Measurements from ENCODE around the gene CD300LG.
"Not testable (repeated sequence)": the region's sequence is repeated elsewhere in the genome, so short reads cannot be mapped to it uniquely, and the experiment has no call there.

CD300LG gene

DNA sequence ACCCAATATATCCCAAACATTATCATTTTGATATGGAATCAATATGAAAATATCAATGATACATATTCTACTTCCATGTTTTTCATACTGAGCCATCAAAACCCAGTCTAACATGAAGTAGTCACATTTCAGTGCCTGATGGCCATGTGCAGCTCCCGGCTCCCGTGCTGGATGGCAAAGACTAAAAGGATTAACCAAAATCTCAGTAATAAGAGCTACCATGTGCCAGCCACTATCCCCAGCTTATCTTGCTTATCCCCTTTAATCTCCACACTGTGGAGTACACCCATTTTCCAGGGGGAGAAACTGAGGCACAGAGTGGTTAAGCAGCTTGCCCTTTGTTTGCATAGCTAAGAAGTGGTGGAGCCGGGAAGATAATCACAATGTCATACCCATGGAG is 9.2 kb downstream of the CD300LG start:
- no peak for DNase-seq

DNA sequence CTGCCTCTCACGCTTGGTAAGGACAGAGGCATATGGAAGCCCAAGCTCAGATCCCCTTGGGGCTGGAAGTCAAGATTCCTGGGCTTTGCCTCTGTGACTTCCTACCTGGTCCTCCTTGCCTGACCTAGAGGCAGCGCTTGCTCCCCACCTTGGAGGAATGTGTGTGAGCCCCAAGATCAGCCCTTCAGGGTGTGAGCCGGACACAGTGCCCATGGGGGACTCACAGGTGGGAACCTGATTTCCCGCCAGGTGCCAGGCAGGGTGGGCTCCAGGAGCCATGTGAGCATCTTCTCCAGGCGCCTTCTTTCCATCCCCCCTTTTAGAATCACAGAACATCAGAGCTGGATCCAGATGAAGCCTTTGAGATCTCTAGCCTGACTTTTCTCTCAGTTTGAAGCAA is 10.2 kb downstream of the CD300LG start:
- no peak for DNase-seq

DNA sequence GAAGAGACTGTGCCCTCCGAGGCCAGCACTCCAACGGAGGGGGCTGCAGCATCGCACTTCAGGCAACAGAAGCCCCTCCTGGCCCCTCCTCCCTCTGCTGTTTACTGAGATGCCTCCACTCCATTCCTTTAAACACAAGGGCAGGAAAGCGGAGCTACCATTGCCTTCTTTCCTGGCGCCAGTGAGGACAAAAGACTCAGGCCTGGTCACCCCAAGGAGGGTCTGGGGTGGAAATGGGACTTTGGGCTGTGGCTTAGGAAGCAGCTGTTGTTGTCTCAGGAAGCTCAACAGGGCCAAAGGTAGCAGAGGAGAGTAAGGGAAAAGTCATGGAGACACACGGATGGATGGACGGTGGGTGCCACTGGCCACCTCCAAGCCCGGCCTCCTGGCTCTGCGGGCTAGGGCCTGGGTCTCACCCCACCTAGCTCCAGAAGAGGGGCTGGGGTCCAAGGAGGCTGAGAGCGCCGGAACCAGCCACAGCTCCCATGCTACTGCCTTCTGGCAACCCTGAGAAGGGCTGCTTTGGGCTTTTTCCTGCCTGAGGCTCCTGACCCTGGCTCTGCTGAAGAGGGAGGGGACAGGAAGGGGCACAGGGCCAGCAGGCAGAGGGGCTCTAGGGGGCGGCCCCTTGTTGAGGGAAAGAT is 11.1 kb downstream of the CD300LG start:
- no peak for DNase-seq

DNA sequence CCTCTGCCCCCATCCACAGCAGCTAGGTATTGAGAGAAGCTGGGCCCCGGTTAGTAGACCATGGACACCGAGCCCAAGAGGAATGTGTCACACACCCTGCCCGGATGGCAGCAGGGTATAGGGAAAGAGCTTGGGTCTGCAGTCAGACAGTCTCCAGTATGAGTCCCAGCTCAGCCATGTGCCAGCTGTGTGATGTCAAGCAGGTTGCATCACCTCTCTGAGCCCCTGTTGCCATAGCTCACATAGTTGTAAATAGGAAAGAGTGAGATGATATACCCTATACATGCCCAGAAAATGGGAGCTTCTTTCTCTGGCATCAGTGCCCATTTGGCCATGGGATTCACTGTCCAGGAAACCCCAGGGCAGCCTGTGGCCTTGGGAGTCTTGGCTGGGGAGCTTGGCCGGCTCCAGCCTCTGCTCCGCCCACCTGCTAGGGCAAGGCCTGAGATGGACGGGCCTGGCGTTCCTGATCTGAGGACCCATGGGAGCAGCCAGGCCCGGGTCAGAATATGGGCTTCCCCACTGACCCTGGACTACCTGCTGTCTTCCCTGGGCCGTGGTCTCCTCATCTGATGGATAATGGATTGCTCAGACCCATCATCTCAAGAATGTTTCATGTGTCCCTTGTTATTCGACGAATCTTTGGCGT is 13.2 kb downstream of the CD300LG start:
- no peak for DNase-seq

DNA sequence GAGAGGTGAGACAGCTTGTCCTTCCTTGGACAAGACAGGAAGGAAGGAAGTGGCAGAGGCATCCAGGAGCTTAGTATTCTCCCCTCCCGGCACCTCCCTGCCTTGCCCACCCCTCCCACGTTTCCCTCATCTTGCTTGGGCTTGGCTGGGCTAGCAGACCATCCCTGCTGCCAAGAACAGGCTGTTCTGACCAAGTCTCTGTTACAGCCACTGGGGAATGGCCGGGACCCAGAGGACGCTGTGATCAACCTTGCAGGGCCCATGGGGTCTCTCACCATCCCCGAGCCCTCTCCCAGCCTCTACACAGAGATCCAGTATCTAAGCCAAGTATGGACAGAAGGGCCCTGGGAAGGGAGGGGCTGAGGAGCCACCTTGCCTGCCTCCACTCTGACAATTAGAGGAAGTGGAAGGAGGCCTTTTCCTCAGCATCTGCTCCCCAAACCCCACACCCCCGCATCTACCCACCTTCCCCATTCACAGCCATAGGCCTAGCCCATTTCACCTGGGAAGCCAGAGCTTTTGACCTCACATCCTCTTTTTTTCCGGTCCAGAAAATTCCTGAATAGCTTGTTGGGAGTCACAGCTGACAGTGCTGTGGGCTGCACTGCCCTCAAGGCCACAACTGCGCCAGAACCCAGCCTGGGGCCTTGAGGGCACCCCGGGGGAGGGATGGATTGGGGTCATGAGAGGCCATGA is 14.1 kb downstream of the CD300LG start:
- no peak for DNase-seq

DNA sequence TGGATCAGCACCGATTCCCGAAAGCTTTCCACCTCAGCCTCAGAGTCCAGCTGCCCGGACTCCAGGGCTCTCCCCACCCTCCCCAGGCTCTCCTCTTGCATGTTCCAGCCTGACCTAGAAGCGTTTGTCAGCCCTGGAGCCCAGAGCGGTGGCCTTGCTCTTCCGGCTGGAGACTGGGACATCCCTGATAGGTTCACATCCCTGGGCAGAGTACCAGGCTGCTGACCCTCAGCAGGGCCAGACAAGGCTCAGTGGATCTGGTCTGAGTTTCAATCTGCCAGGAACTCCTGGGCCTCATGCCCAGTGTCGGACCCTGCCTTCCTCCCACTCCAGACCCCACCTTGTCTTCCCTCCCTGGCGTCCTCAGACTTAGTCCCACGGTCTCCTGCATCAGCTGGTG is 15.0 kb downstream of the CD300LG start:
- no peak for DNase-seq

DNA sequence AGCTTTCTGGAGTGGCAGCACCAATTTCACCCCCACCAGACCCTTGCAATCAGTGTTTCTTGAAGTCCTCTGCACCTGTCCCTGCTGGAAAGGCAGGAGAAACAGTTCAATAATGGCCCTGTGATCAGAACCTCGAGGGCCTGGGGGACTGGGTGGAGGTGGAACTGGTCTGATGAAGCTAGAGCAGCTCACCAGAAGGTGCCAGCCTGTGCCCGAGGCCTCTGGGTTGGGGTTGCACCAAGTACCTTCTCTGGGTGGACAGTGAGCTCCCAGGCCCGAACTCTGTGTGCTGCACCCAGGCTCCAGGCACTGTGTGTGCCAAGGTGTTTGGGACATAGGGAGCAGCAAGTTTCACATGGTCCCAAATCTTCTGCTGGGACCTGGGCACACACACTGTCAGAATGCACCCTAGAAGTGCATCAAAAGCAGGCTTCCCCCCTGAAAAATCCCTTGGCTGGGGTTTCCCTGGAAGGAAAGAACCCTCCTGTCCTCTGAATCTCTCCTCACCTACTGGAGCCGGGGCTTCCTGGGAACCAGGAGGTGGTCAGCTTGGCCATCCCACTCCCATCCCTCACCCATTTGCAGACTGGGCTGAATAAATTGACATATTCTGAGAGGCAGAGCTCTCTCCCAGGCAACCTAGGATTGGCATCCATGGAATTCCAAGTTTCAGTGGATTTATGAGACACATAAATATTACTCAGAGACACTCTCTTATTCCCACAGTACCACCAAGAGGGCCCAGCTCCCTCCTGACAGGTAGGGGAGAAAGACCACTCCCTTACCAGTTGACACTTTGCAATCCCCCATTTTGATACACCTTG is 17.4 kb downstream of the CD300LG start:
- DNase-seq = no peak

DNA sequence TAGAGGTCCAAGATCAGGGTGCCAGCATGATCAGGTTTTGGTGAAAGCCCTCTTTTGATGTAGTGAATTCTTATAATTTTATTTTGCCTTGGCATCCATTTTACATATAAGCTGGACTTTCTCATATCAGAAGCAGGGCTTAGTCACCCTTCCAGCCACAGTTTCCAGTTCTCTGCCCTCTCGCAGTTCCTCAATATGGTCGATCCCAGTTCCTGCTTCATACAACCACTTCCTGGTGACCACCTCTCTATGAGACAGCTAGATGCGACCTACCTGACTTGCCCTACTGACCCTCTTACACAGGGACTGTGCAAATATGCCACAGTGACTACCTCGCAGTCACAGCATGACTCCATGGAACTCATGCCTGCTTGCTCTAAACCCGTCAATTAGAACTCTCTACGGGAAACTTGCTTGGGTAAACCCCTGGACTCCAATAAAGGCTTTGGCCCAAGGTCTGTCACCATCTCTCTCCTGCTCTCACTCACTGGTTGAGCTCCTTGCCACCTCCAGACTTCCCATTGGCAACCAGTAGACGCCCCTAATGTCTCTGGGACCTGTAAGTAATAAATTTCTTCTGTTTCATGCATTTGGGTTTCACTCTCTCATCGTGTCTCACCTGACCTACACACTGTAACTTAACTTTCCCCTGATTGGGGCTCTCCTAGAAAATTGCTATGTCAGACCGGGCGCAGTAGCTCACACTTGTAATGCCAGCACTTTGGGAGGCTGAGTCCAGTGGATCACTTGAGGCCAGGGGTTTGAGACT is 21.4 kb downstream of the CD300LG start:
- DNase-seq = no peak

DNA sequence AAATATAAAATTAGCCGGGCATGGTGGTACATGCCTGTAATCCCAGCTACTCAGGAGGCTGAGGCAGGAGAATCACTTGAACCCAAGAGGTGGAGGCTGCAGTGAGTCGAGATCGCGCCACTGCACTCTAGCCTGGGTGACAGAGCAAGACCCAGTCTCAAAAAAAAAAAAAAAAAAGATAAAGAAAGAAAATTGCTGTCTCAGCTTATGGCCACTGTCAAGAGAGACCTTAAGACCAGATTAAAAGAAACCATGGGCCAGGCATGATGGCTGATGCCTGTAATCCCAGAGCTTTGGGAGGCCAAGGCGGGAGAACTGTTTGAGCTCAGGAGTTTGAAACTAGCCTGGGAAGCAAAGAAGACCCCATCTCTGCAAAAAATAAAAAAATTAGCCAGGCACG is 22.1 kb downstream of the CD300LG start:
- not testable (repeated sequence) for DNase-seq

DNA sequence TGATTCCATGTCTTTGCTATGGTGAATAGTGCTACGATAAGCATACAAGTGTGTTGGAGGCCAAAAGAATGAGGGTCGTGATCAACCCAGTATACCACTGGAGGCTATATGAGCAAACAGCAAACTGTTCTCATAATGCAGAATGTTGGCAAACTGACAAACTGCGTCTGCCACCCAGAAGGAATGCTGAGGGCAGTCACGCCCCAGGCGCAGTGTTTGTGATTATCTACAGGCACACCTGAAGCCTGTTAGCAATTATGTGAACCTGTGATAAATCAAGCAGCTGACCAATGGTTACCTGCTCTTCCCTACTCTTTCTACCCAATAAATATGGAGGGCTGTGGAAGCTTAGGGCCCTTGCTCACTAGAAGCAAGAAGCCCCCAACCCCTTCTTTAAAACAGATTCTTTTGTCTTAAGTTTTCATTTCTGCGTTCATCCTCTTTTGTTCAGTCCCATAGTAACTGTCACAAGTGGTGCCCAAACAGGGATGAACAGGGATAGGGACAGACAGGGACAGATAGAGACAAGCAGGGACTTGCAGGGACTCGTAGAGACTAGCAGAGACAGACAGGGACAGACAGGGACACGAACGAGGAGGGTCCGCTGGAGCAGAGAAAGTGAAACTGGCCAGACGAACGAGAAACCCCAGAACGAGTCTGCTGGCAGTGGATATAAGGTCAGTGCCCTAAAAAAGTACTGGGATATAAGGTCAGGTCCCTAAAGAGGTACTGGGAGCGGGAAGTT is 25.1 kb downstream of the CD300LG start:
- DNase-seq = no peak

DNA sequence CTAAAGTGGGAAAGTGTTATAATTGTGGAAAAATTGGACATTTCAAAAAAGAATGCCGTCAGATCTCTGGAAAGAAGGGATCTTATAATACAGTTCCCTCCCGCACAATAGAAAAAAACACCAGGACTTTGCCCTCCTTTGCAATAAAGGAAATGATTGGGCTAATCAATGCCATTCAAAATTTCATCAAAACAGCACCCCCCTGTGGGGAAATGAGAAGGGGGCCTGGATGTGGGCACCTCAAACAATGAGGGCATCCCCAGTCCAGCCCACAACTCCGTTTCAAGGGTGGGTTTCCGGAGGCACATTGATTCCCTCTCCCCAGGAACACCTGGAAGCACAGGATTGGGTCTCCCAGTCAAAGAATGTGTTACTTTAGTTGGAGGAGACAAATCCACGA is 26.1 kb downstream of the CD300LG start:
- no peak for DNase-seq

DNA sequence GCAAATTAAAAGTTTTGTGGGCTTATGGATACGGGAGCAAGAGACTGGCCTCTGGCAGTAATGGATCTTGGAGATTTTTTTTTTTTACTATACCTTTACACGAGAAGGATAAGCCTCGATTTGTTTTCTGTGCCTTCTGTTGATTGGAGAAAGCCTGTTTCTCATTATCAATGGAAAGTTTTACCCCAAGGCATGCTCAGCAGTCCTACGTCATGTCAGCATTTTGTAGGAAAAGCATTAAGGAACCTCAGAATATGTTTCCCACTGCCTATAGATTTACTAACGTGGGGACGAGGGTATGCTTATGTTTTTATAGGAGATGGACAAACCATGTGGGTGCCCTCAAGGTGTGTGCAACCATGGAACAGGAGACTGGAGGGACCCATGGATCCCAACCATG is 26.8 kb downstream of the CD300LG start:
- DNase-seq = no peak

DNA sequence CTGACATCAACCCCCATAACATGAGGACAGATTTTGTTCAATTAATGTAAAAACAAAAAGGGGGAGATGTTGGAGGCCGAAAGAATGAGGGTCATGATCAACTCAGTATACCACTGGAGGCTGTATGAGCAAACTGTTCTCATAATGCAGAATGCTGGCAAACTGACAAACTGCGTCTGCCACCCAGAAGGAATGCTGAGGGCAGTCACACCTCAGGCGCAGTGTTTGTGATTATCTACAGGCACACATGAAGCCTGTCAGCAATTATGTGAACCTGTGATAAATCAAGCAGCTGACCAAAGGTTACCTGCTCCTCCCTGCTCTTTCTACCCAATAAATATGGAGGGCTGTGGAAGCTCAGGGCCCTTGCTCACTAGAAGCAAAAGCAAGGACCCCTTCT is 27.3 kb downstream of the CD300LG start:
- DNase-seq = no peak

DNA sequence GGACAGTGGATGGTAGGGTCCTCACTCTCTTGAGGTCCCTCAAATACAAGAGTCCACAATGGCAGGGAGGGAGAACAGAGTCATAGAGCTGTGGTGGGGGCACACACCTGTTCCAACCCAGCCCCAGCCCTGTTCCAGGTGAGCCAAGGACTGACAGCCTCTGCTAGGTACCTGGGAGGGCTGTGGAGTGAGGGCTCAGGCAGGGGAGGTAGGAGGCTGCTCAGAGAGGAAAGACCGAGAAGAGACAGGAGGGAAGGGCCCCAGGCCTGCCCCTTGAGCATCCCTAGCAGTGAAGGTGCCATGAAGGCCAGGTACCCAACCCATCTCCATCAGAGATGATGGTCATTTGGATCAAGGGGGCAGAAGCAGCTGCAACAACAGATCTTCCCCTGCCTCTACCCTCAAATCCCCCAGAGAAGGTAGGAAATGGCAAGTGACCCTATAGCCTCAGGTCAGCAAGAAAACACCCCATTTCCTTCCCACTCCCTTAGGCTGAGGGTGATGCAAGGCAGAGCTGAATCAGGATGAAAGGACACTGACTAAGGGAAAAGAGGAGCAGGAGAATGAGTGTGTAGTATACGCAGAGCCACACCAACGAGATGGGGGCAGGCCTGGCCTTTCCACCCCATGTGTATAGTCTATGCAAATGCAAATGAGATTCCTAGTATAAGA is 28.6 kb downstream of the CD300LG start:
- no peak for DNase-seq

DNA sequence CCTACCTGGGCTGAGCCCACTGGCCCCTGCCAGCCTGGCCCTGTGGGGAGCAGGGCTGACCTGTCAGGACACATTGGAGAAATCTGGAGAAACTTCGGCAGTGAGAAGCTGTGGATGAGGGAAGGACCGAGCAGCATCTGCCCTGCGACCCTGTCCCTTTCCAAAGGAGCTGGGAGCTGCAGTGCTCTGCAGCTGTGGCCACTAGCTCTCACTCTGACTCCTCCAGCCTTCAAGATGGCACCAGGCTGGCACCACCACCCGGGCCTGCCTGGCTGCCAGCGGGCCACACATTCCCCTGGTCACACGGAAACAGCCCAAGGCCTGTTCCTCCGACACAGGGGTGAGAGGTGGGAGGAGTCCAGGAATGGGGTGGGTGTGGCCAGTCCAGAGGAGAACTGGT is 30.1 kb downstream of the CD300LG start:
- DNase-seq = no peak

DNA sequence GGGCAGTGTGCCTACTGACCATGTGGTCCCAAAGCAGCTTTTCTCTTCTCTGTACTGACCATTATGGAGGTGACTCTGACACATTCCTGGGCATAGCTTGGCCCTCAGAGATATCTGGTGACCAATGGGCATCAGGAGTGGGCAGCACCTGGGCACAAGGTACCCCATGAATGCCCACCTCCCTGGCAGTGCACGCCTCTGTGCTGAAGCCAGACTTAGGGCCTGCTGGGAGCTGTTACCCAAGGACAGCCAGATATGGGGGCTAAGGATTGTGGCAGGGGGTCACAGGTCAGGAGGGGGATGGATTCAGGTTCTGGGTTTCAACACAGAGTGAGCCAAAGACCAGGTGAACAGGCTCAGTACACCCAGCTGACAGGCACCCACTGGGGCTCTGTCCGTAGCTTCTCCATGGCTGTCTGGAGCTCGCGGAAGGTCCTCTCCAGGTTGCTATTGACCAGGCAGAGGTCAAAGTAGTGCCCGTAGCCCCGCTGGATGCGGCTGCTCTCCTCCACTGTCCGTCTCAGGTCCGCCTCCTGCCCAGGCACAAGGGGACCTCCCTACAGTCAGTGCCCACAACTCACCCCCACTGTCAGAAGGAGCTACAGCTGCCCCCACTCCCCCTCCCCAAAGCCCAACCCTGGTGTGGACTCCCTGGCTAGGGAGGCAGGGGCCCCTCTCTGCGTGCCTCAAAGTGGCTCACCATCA is 30.6 kb downstream of the CD300LG start:
- DNase-seq = no peak

DNA sequence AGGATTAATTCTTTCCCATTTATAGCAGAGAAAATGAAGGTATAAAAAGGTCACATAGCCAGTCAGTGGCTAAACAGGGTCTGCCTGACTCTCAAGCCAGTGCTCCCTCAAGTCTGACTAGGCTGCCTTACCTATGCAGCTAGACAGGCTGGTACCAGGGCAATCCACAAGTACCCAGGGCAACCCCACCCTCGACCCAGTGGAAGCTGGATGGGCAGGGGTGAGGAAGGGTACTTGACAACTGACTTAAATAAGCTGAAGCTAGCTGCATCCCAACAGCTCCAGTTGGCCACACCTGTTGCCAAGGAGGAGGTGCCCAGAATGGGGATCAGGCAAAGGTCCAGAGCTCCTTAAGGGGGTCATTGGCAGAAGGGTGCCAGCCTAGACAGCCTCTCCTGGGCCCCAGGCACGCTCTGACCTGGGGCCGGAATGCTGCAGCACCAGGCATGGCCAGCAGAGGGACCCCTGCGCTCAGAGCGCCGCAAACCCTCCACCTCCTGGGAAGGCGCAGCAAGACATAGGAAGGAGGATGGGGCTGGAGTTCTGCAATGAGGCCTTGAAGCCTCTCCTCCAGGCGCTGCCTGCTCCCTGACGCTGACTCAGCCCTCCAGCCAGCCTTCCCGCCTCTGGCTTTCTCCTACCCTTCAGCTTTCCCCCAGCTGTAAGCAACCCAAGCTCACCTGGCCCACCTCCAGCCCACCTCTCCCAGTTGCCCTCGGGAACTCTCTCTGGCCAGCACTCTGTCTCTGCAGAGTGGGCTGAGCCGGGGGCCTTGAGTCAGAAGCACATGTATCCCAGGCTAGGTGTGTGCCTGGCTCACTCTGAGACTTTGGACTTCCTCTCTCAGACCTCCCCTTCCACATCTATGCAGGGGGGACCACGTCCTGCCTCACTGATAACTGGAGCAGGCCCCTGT is 31.5 kb downstream of the CD300LG start:
- DNase-seq = no peak

DNA sequence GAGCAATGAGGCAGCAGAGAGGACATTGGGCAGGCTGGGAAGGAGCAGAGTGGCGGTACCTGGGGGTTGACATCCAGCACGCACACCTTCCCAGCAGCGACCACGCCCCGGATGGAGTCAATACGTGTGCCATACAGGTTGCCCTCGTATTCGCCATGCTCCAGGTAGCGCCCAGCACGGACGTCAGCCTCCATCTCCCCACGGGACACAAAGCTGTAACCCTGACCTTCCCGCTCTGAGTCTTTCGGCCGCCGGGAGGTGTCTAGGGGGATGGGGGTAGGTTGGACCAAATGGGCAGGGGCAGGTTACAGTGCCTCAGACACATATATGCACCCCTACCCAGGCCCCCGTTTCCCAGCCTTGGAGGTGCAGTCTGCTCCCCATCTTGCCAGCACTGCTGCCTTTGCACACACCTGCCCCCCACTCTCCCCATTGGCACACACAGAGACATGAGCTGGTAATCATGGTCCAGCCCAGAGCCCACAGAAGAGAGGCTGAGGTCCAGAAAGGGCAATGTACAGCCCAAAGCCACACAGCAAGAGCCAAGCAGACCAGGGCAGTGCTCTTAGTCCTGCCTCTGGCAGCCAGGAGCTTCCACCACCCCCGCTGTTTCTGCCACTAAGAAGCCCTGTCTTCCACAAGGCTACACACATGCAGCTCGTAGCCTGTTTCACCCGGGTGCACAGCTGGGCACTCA is 32.9 kb downstream of the CD300LG start:
- no peak for DNase-seq

DNA sequence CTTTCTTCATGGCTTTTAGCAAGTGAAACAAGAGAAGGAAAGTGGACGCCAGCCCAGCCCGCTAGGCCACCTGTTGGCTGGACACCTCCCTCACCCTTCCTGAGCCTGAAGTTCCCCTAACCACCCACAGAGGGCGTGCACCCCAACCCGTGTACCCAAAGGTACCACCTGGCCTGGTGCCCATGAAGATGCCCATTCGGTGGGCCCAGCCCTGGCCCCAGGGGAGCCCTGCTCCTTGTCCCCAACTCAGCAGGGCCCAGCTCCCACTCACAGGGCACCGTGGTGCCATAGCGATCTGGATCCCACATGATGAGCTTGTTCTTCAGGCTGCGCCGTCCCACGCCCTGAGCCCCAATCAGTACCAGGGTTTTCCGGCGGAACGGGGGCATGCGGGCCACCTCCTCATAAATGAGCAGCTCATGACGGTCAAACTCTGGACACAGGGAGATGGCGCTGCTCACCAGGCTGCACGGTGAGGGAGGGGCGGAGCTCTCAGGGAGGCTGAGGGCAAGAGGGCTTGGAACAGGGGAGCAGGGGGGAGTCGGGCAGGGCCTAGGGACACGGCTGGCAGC is 33.5 kb downstream of the CD300LG start:
- no peak for DNase-seq
